ENCODE data around the gene CRHR1.

The CRHR1 gene

DNA sequence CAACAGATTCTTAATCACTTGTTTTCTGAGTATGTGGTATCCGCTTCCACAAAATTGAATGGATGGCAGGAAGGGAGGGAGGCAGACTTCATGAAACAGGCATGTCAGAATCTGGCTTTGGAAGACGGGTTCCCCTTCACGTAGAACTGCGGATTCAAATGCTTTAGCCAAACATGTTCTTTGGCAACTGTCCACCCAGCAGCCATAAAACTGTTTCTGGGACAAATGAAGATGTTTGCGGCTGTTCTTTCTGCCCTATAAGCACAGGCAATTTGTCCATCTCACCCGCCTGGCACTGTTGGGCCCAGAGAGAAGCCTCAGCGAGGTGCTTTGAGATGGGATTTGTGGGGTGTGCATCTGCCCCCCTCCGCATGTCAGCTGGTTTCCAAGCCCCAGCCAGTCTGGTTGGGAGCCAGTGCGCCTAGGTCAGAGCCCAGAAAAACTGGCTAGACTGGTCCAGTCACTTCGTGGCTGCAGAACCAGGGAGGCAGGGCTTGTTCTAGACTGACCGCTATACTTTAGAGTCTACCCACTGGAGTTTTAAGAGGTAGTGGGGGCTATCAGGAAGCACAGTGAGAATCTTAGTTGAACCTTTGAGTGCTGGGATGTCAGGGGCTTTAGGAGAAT lies 6.3 kb downstream of the CRHR1 start:
- no peak for DNase-seq

DNA sequence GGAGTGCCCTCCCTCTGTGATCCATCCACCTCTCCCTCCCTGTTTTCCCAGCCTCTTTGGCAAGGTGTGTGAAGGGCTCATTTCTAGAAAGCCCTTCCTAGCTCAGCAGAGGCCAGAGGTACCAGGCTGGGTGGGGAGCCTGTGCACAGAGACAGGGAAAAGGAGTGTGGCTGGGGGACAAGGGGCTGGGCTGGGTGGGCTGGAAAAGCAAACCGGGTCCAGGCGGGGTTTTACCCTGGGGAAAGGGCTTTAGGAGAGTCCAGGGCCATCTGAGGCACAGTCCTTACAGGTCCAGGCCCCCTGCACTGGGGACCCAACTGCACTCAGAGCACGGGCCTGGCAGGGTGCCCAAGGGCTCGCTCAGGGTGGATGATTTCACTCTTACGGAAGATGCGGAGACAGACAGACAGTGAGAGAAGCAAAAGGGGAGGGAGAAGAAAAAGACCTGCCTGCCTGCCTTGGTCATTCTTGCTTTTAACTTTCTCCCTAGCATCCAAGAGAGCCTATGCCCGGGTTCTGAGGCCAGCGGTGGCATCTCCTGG lies 7.0 kb downstream of the CRHR1 start:
- no peak for DNase-seq

DNA sequence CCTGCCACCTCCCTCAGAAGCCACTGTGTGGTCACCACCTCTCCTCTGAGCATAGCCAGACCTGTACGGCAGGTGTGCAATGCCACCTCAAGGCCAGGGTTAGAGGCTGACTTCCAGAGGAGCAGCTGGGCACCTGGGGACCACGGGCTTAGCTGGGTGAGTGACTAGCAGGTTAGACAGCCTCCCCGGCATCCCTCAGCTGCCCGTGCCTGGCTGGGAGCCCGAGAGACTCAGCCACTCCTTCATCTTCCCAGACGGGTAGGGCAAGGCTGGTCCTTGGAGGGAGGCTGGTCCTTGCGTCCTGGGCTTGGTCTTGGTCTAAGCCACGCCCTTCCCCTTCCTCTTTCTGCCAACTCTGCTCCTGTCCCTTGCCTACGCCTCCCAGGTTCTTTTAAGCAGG lies 7.8 kb downstream of the CRHR1 start:
- no peak for DNase-seq

DNA sequence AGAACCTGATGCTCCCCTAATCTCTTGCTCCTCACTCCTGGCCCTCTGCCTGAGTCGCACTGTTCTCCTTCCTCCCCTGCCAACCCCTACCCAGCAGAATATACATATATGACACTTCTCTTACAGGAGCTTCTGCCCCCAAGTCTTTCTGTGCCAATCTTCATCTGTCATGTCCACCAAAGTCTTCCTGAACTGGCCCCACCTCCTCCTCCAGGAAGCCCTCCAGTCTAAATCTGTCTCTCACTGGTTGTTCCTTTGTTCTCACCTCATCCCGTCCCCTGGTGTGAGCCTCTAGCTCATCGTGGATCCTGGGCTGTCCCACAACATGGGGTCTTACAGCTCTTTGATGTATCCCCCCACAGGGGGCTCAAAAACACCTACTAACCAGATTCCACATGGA lies 8.3 kb downstream of the CRHR1 start:
- DNase-seq = no peak

DNA sequence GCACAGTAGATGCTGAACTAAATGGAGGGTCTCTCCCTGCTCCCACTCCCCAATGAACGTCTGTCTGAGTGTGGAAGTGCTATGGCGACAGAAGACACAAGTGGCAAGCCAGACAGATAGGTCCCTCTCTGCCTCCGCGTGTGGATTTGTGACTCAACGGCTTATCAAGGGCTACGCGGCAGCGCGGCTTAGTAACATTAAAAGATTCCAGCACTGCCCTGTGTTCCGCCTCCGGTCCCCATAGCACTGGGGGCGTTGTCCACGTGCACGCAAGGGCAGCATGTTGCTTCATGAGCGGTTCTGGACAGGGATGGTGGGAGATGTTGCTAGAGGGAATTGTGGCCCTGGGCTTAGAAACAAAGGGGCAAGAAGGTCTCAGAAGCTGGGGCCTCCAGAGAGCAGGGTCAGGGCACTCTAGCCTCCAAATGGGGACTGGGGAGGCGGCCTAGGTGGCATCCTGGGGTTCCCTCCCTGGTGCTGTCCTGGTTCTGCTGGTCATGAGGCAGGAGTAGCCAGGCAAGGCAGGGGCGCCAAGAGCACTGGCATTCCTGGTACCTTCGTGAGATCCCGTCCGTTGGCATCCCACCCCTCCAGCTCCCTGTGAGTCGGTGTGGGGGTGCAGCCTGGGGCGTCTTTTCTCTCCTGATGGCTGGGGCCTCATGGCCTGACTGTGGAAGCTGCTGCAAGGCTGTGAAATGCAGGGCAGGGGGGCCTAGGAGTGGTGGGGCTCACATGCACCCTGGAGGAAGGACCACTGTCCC lies 9.1 kb downstream of the CRHR1 start:
- no peak for DNase-seq

GRCh38 chr17:45793999-45794540 lies 9.9 kb downstream of the CRHR1 start:
- no peak for DNase-seq

DNA sequence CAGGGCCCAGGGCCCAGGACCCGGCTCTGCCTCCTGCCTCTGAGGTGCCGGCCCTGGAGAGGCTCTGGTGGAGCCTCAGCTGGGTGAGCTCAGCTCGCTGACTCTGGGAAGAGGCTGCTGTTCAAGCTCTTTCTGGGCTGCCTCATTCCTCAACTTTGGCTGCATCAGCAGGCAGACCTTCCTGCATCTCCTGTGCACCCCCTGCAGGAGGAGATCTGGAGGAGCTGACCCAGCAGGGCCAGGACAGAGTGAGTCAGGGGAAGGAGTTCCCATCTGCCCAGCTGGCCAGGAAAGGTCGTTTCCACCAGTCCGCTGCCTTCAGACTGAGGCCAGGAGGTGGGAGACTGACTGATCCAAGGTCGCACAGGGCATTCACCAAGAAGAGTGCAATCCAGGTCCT lies 10.7 kb downstream of the CRHR1 start:
- DNase-seq = no peak

- DNase-seq = no peak
Observed at GRCh38 chr17:45800816-45801215, 16.7 kb downstream of the CRHR1 start.

DNA sequence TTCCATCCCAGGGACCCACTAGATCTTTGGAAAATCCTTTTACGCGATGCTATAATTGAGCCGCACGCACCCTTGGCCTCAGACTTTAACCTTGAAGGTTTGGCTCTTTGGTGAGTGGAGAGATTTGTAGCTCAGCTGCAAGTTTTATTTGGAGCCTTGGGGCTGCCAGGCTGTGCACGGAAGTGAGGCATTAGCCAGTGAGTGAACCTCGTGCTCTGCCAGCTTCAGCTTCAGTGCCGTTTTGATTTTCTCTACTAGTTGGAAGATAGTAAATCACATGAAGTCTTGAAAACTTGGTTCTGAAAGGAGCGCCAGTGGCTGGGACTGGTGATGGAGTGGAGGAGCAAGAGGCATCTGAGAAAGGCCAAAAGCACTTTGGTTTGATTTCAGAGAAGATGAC lies 17.3 kb downstream of the CRHR1 start:
- no peak for DNase-seq

- DNase-seq = no peak
Observed at GRCh38 chr17:45808845-45809244, 24.7 kb downstream of the CRHR1 start.

DNA sequence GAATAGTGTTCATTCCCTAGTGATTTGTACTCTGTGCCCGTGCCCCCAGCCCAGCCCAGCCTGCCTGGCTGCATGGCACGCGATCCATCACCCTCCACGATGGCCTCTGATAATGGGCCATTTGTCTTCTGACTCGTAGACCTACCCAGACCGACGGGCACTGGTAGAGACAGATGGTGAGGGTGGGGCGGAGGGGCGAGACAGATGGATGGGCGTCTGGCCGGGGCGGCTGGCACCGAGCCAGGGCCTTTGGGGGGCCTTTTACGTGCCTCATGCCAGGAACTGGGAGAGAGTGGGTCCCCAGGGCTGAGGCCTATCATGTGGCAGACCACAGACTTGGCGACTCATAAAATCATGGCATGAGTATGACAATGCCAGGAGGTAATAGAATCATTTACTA lies 25.4 kb downstream of the CRHR1 start:
- DNase-seq = no peak

DNA sequence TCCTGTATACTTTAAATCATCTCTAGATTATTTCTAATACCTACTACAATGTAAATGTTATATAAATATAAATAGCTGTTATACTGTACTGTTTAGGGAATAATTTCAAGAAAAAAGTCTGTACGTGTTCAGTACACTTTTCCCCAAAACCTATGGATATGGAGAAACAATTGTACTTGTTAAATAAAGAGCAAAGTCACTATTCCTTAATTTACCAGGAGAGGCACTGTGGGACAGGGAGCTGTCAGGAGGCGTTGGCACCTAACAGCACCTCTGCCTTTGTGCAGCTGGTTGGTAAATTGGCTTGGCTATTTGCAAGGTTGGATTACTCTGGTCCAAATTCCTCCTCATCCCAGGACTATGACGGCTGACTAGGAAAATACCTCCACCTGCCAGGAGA lies 28.0 kb downstream of the CRHR1 start:
- no peak for DNase-seq

DNA sequence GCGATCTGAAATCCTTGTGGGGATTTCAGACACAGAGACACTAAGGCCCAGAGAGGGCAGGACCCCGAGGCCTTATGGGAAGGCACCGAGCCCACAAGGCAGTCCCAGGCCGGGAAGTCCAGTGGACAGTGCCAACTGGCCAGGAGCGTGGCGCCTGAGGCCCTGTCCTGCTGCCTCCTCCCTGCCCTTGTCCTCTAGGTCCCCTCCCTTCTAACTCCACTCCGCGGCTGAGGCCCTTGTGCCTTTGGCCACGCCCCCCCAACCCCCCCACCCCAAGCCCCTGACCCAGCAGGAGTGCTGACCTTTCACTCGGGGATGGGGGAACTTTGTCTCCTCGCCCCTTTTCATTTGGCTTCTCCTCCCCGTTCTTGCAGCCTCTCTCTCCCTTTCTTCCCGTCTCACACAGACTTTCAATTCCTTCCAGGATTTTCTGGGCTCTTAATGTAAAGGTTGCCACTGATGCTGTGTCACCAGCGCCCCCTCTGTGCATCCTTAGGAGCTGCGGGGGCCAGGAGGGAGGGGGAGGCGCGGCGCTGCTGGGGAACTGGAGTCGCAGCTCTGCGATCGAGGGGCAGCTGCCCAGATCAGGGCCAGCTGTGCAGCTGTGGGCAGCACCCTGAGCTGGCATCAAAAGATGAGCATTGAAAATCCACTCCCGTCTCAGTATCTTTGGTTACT lies 29.1 kb downstream of the CRHR1 start:
- no peak for DNase-seq

DNA sequence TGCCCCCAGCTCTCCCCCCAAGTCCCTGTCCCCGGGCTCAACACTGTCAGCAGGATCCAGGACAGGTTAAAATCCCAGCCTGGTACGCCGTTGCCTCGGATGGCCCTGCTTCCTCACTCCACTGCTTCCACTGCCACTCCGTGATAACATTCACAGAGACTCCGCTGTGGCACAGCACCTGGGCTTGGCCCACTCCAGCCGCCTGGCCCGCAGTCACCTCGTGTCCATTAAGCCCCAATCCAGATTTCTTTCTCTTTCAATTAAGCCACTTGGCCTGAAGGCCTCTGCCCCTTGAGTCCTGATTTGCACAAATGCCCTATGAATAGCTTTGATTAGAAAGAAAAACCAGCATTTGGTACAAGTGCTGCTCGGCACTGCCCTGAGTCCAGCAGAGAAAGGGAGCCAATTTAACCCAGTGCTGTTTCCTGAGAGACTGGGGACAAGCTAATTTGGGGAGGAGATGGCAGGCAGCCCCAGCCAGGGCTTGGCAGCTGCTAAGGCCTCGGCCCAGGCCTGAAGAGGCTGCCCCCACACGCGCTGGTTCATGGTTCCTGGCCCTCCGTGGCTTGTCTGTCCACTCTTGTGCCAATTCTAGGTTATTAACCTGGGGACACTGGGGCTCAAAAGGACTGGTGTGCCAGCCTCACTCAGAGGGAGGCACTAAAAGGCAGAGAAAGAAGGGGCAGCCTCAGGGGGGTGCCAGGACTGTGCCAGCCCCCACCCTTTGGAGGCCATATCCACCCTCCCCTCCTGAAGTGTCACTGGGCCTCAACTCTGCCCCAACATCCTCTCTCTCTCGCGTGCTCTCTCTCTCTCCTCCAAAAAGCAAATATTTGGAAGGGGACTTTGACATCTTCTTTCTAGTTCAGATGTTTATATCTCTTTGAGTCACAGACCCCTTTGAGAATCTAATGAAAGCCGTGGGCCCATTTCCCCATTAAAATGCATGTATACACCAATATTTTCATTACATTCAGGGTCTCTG lies 30.8 kb downstream of the CRHR1 start:
- DNase-seq = no peak

DNA sequence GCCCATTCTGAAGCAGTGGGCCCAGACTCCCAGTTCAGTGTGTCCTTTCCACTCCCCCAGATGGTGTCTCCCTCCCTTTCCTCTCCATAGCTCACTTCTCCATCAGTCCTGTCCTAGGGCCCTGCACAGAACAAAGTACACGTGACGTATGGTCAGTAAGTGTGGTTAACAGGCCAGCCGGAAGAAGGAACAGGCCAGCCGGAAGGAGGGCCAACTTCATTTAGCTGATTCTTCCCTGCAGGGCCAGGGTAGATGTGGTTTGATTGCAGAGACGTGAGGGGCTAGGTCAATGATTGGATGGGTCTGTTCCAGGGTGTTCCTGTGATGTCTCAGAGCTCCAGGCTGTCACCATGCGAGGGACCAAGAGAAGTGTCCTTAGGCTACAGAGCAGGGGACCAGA lies 31.6 kb downstream of the CRHR1 start:
- no peak for DNase-seq

GRCh38 chr17:45818041-45818440 lies 33.9 kb downstream of the CRHR1 start:
- DNase-seq = no peak

DNA sequence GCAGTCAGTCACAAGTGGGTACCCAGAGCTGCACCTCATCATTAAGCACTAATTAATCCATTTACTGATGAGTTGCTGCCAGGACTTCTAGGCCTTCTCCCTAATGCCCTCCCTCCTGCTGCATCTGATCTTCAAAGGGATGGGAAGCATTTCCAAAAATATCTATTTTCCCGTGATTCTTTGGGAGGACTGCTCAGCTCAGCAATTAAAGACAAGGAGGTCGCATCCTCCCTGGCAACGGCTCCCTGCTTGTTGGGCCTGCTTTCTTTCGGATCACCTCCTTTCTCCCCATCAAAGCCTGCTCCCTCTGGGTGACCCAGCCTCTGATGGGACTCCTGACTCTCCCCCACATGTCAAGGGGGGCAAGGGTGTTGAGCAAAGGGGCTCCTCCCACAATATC lies 34.6 kb downstream of the CRHR1 start:
- DNase-seq = no peak

GRCh38 chr17:45819632-45820031 lies 35.5 kb downstream of the CRHR1 start:
- DNase-seq = no peak

DNA sequence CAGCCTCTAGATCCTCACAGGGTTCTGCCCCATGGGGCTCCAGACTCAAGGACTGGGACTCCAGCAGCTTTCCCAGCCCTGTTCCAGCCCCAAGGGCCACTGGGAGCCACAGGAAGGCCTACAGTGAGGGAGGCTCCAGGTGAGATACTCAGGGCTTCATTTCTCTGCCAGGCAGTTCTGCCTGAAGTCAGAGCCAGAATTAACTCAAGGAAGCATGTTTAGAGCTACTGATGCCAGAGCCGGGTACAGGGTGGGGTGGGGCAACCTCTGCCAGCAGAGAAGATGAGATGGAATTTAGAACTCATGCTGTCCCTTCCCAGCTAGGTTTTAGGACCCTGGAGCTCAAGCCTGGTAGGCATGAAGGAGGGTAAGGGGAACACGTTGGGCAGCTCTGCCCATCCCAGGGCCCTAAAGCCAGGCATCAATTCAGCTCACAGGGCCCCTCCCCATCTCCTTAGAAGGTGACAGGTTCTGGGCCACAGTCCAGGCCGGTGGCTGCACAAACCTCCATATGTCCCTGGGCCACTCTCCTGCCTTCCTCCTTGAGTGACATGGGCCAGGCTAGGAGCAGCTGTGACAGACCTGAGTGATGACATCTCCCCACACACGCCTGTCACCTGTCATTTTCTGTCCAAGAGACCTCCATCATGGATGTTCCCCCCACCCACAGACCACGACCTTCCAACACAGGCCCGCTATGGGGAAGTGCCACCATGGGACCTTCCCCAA lies 36.1 kb downstream of the CRHR1 start:
- DNase-seq = no peak

GRCh38 chr17:45821147-45821546 lies 37.0 kb downstream of the CRHR1 start:
- no peak for DNase-seq

DNA sequence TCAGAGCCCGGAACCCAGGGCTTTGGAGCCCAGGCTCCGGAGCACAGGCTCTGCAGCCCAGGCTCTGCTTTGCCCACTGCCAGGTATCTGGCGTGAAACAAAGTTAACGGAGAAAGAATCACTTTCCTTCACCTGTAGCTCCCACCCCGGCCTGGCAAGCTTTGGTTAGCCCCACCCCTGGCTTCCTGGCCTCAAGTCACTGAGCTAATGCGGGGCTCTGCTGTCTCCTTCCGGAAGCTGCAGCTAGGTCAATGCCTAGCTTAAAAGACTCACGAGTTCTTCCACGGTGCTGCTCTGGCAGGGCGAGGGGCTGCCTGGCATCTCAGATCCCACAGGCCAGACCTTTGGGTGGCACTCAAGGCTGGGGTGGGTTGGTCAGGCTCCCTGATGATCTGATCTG lies 39.5 kb downstream of the CRHR1 start:
- DNase-seq = no peak

- no peak for DNase-seq
Observed at GRCh38 chr17:45824475-45824874, 40.4 kb downstream of the CRHR1 start.
